ENCODE results near the gene ATP2C2.

GRCh38 chr16:84446084-84446483 is 77.7 kb downstream of the ATP2C2 start:
- TF ChIP-seq EZH2 (IDR thresholded peaks at IDR 0.05) (no peak), POLR2AphosphoS5 (IDR thresholded peaks at IDR 0.05; ENCODE audit: borderline replicate concordance, low read depth, low read length) (no peak)
